GM19467 (cell line): ENCODE data around the gene HAO2.
"Not testable (repeated sequence)": the region's sequence is repeated elsewhere in the genome, so short reads cannot be mapped to it uniquely, and the experiment has no call there.

ENCODE experiments used
- ATAC-seq: cut with Tn5 transposase; IDR thresholded peaks from one replicate; pipeline ENCODE4 v1.9.1; 2021; ENCODE audit warnings: mild to moderate bottlenecking, moderate library complexity; ENCODE audit not compliant: unreplicated experiment

HAO2 gene

GRCh38 chr1:119368554-119368953, at the start of gene HAO2:
HAO2 (plus strand) TSS chr1:119368785; CDS start chr1:119381086, 12,301 bp downstream.
- ATAC-seq, result no peak

DNA sequence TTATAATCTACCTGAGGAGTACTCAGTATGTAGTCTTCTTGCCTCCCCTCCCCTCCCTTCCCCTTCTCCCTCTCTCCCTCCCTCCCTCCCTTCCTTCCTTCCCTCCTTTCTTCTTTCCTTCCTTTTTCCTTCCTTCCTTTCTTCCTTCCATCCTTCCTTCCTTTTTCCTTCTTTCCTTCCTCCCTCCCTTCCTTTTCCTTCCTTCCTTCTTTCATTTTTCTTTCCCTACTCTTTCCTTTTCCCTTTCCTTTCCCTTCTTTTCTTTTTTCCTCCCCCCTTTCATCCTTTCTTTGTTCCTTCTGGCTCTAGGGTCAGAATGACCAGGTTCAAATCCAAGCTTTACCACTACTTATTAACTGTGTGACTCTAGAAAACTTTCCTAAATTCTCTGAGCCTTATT, 48.5 kb upstream of the HAO2 start:
- ATAC-seq, result no peak

- no peak for ATAC-seq
Observed at GRCh38 chr1:119321666-119322419, 46.7 kb upstream of the HAO2 start.

- ATAC-seq, result peak; percentile 87
Observed at GRCh38 chr1:119323216-119323982, 45.2 kb upstream of the HAO2 start.

GRCh38 chr1:119324198-119324597, 44.4 kb upstream of the HAO2 start:
- ATAC-seq, result no peak

DNA sequence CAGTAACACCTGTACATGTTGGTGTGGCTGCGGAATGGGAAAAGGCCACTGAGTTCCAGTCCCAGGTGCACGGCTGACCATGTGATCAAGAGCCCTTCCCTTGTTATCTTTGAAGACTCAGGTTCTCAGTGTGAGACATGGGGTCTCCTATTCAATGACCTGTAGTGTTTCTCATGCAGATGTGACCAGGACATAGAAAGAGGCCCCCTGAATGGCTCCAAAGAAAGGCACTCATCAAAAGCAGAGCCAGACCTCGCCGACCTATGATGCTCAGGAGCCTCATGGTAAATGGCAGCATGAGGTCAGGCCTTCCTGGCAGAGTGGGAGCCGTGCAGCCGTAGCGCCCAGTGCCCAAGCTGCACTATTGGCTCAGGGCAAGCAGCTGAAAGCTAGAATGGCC, 42.3 kb upstream of the HAO2 start:
- no peak for ATAC-seq

DNA sequence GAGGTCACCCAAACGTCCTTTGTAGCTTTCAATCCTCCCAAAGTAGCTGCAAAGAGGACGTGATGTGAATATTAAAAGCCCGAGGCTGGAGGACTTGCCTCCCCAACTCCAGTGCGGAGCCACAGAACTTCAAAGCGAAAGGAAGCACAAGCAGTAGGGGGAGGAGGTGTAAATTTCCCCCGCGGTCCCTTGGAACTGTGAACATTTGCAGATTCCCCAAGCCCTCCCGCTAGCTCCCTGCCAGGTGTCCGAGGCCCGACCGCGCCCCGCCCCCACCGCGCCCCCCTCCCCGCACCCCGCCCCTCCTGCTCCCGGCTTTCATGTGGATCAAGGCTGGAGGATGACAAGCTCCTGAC, 41.5 kb upstream of the HAO2 start:
- ATAC-seq, result no peak

DNA sequence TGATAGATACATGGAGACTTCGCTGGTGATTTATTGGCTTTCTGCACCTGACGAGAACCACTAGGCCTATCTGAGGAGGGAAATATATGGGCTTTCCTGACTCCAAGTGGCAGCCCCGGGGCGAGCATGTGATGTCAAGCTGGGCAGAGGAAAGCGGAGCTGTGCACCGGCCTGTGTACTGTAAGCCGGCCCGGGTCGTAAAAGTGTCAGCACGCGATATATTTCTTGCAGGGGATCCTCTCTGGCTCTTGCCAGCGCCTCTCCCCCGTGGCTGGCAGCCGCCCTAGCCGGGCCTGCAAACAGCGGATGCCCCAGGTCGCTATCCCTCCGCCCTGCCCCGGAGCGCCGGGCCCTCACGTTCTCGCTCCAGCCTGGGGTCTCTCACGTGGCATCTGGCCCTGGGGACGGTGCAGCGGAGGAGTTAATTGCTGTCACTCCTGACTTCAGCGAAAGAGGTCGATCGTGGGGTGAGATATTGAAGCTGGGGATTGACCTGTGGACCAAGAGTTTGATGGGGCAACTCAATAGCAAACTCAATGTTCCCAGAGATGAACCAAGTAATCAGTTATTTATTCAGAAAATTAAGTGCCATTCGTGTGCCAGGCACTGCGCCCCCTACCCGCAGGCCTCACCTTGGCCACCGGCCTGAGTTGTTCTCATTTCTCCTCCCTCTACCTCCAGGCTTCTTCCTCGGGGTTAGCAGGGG, 41.0 kb upstream of the HAO2 start:
- ATAC-seq, result no peak

- no peak for ATAC-seq
Observed at GRCh38 chr1:119329541-119330461, 38.8 kb upstream of the HAO2 start.

DNA sequence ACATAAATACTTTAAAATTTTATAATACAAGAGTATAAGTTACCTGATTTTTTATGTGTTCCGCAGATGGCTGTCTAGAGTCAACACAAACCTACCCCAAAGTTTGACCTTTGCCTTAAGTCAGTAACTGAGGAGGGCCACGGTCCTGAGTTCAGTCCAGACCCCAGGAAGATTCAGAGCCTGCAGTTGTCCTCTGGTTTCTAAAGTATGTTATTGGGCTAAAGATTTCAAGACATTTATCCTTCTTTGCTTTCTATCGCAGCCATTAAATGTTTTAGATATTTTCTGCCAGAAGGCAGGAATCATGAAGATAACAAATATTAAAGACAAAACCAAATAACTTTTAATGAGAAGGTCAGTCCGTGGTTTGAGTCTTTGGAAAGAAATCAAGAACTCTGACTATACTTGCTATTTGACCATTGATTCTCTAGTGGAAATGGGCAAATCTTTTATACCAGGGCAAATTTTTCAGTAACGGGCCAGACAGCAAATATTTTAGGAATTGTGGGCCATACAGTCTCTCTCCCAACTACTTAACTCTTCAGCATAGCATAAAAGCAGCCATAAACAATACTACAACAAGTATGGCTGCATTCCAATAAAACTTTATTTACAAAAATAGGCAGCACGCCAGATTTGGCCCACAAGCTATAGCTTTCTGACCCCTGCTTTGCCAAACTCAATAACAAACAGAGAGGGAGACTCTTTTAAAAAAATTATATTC, 38.0 kb upstream of the HAO2 start:
- no peak for ATAC-seq

- ATAC-seq, result no peak
Observed at GRCh38 chr1:119331190-119331515, 37.4 kb upstream of the HAO2 start.

GRCh38 chr1:119331915-119332314, 36.7 kb upstream of the HAO2 start:
- ATAC-seq, result no peak

DNA sequence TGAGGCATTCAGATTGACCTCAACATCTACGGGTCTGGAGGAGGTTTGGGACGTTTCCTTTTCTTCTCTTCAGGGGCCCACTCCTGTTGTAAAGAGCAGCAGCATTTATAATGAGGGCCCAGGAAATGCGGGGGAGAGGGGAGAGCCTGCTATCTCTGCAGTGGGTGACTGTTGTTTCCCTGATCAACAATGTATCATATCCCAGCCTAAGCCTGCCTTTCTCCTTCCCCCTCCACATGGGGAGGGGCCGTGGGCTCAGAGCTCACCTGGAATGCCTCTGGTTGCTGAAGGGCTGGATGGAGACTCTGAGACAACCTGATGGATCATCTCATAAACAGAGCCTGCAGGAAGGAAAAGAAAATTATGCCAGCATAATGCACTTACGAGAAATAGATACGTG, 36.0 kb upstream of the HAO2 start:
- no peak for ATAC-seq

- no peak for ATAC-seq
Observed at GRCh38 chr1:119333163-119333896, 35.3 kb upstream of the HAO2 start.

DNA sequence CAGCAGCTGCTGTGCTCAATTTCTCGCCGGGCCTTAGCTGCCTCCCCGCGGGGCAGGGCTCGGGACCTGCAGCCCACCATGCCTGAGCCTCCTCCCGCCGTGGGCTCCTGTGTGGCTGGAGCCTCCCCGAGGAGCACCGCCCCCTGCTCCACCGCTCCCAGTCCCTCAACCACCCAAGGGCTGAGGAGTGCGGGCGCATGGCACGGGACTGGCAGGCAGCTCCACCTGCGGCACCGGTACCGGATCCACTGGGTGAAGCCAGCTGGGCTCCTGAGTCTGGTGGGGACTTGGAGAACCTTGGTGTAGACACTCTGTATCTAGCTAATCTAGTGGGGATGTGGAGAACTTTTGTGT, 34.7 kb upstream of the HAO2 start:
- ATAC-seq, result not testable (repeated sequence)

- ATAC-seq, result no peak
Observed at GRCh38 chr1:119336848-119337247, 31.7 kb upstream of the HAO2 start.

DNA sequence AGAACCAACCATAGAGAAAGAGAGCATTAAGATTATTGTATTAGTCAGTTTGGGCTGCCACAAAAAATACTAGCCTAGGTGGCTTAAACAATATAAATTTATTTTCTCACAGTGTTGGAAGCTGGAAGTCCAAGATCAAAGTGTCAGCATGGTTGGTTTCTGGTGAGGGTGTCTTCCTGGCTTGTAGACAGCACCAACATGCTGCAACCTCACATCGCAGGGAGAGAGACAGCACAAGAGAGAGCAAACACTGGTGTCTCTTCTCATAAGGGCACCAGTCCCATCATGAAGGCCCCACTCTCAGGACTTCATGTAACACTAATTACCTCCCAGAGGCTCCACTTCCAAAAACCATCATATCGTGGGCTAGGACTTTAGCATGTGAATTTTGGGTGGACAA, 30.6 kb upstream of the HAO2 start:
- no peak for ATAC-seq

- no peak for ATAC-seq
Observed at GRCh38 chr1:119338757-119339156, 29.8 kb upstream of the HAO2 start.

DNA sequence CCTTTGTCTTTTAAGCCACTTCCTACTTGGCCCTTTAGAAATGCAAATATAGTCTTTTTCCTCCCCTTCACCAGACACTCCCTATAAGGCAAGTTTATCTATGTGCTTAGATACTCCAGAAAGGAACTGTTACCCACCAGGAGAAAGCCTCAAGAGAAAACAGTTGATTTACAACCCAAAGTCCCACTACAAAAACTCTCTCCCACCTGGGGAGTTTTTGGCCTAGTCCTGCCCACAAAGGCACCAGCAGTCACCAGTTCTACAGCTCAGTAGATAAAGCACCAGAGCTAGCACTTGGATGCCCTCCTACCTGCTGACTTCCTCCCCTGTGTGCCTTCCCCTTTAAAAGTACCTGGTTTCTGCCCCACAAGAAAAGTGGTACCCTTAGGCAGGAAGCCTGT, 27.7 kb upstream of the HAO2 start:
- ATAC-seq, result no peak
